Kidney epithelial cell (primary cell): ENCODE results near the gene DNAH6. TPM values are rescaled to one million over a fixed set of nuclear protein-coding genes. Genes with fewer than 3 reads are reported as not detected.

ENCODE experiments used
- DNase-seq: peaks from one replicate; pipeline ENCODE4 v3.0.0-alpha.2; 2010; ENCODE audit warnings: low read depth
- H3K27me3 ChIP-seq: 2 replicates; pipeline ENCODE4 v1.6.0; 2011; ENCODE audit warnings: low read length; ENCODE audit not compliant: control insufficient read depth, insufficient read depth
- H3K36me3 ChIP-seq: 2 replicates; pipeline ENCODE4 v1.5.1; 2011; ENCODE audit warnings: low read length; ENCODE audit not compliant: control insufficient read depth, insufficient read depth
- H3K4me3 ChIP-seq: 2 replicates; pipeline ENCODE4 v1.5.1; 2011; ENCODE audit warnings: low read depth, mild to moderate bottlenecking, control low read depth, low read length
- CTCF ChIP-seq: IDR thresholded peaks from 2 replicates; pipeline ENCODE4 v1.5.1; 2011; ENCODE audit warnings: mild to moderate bottlenecking, moderate library complexity, low read length, control low read depth, inconsistent platforms; ENCODE audit not compliant: insufficient read depth, poor library complexity, severe bottlenecking
- total RNA-seq: library from RNA; depleted of rRNA; stranded (reverse); fragments of >200 nt; gene quantifications from 2 replicates; pipeline ENCODE4 v1.2.3, GENCODE V29; 2015

DNAH6 gene
- total RNA-seq, 1 donor from 2014 or later = 0.63 TPM

DNA sequence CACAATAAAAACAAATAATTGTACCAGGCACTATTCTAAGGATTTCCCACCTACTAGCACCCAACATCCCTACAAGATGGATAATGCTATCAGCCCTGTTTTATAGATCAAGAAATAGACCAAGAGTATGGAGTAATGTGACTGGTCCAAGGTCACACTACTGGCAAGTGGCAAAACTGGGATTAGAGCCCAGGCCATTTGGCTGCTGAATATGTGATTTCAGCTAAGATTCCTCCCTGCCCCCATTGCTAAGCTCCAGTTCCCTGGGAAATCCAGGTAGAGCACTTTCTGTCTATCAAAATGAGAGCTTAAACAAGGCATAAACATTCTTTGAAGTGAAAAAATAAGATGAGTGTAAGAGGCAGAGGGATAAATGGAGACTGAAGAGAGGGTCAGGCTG lies 157.8 kb downstream of the DNAH6 start:
- TF ChIP-seq CTCF = no peak
- Histone ChIP-seq H3K36me3 (no peaks in the 10 kb centered on the region), H3K4me3 (no peak overlapping the region), H3K27me3 (no peaks in the 10 kb centered on the region)
- DNase-seq = no peak

DNA sequence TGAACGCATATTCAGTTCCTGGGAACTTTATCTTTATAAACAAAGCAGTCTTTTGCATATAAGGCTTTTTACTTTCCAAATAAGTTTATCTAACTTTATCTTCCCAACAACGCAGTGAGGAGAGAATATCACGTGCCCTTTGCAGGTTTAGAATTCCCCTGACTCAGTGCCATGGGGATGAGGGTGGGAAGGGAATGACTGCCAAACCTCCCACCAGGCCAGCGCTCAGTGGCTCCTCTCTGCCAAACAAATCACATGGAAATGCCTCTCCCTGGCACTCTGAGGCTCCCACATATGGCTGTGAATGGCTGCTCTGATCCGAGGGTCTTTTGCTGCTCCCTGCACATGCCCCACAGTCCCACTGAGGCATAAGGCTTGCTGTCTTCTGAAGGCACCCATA lies 158.3 kb downstream of the DNAH6 start:
- no peak for DNase-seq
- Histone ChIP-seq H3K36me3 (no peaks in the 10 kb centered on the region), H3K4me3 (no peak overlapping the region), H3K27me3 (no peaks in the 10 kb centered on the region)
- TF ChIP-seq CTCF = no peak

GRCh38 chr2:84676295-84676694 lies 160.0 kb downstream of the DNAH6 start:
- Histone ChIP-seq H3K36me3 (no peaks in the 10 kb centered on the region), H3K4me3 (no peak overlapping the region), H3K27me3 (no peaks in the 10 kb centered on the region)
- no peak for TF ChIP-seq CTCF
- no peak for DNase-seq

DNA sequence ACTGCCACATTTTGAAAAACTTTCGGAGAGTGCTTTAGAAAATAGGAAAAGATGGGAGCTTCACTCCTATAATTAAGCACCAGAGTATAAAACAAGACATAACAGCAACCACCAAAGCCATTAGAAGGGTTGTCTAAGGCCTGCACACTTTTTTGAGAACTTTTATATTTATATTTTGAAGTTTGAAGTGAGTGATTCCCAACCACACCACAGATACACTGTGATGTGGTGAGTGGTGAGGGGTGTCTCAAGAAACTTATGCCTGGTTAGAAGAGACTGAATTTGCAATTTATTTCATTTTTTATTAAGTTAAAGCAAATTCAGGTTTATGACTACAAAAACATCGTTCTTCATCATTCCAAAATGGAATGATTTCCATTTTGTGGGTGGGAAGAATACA lies 161.9 kb downstream of the DNAH6 start:
- Histone ChIP-seq H3K4me3 (no peak overlapping the region), H3K27me3 (no peaks in the 10 kb centered on the region), H3K36me3 (no peaks in the 10 kb centered on the region)
- TF ChIP-seq CTCF = no peak
- no peak for DNase-seq

DNA sequence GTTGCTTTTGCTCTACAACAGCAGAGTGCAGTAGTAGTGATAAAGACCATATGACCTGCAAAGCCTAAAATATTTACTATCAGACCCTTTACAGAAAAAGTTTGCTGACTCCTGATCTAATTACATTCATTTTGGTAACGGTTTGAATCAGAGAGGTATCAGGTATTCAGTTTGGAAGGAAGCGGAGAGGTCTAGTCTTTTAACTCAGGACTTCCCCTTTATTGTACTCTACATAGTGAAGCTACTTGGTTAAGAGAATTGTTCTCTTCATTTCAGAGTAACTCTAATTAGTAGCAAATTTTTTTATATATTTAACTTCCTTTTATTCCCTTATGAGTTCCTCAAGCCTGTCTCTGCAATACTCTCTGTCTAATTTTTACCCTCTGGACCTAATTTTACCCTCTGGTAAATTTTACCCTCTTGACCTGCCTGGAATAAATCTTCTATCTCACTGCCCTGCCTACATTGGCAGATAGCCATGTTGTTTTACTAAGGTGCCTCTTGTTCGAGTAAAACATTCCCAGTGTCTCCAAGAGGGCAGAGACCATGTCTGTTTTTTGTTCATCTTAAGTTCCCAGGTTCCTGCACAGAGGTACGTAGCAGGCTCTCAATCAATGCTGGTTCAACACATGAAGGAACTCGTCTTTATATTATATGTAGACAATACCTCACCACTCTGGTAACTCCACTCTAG lies 170.6 kb downstream of the DNAH6 start:
- Histone ChIP-seq H3K36me3 (no peaks in the 10 kb centered on the region), H3K4me3 (no peak overlapping the region), H3K27me3 (no peaks in the 10 kb centered on the region)
- DNase-seq = no peak
- TF ChIP-seq CTCF = no peak

DNA sequence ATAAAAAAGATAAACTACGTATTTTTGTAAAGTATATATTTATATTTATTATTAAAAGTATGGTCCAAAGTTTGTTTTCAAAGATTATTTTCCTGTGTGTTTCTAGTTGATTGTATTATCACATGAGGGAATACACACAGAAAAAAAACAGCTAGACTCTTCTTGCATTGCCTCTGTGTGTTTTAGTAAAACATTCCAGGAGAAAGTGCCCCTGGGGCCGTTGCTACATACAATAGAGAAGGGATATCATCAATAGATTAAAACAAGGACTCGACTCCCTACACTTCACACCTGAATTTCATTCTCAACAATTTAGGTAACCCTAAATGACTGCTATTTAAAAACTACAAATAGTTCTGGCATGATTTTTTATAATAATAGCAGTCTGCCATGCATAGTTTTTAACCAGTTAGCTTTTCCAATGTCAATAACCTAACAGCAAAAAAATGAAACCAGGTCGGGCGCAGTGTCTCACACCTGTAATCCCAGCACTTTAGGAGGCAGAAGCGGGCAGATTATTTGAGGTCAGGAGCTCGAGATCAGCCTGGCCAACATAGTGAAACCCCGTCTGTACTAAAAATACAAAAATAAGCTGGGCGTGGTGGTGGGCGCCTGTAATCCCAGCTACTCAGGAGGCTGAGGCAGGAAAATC lies 171.3 kb downstream of the DNAH6 start:
- TF ChIP-seq CTCF = no peak
- Histone ChIP-seq H3K27me3 (no peaks in the 10 kb centered on the region), H3K36me3 (no peaks in the 10 kb centered on the region), H3K4me3 (no peak overlapping the region)
- no peak for DNase-seq
